H1 (cell line): ENCODE results near the gene PPP1R3F. TPM values are rescaled to one million over a fixed set of nuclear protein-coding genes. Genes with fewer than 3 reads are reported as not detected.

ENCODE experiments used
- CTCF ChIA-PET: fragments of 300-600 bp; sonication (Branson Sonifier 250); formaldehyde crosslinking; loops from one replicate; lab custom pipeline; 2021; ENCODE audit not compliant: partially characterized antibody; lab: Charles Lee
- POLR2A ChIA-PET: fragments of 300-600 bp; sonication (Branson Sonifier 250); formaldehyde crosslinking; loops from one replicate; lab custom pipeline; 2021; ENCODE audit warnings: inconsistent platforms; ENCODE audit not compliant: partially characterized antibody; lab: Charles Lee
- DNase-seq, 2 experiments: peaks; one replicate each; pipeline versions ENCODE4 v3.0.0 to v3.0.0-alpha.2; 2010 to 2022; ENCODE audit warnings: low spot score in 2 of 2, low read depth in 1 of 2, mixed read lengths in 1 of 2
- FAIRE-seq: peaks from 2 replicates; lab custom pipeline; 2011; peaks lifted over from hg19 to GRCh38; lab: Jason Lieb, UNC
- H2AFZ ChIP-seq: 2 replicates; pipeline ENCODE4 v1.8.1; 2012; ENCODE audit warnings: low read length, inconsistent platforms
- H2AK5ac ChIP-seq: 2 replicates; pipeline ENCODE4 v1.6.1; 2013; ENCODE audit warnings: low read depth, low read length
- H2BK120ac ChIP-seq: replicated peaks from 2 replicates; pipeline ENCODE3; 2013; ENCODE audit warnings: low read depth, low read length, inconsistent platforms
- H2BK12ac ChIP-seq: 2 replicates; pipeline ENCODE4 v1.6.1; 2013; ENCODE audit warnings: low read depth, low read length
- H2BK15ac ChIP-seq: 2 replicates; pipeline ENCODE4 v1.6.1; 2013; ENCODE audit warnings: low read length
- H2BK20ac ChIP-seq: 2 replicates; pipeline ENCODE4 v1.6.1; 2013; ENCODE audit warnings: low read length
- H2BK5ac ChIP-seq: 2 replicates; pipeline ENCODE4 v1.6.1; 2013; ENCODE audit warnings: low read depth, low read length
- H3K14ac ChIP-seq: 2 replicates; pipeline ENCODE4 v1.6.1; 2013; ENCODE audit warnings: inconsistent platforms; ENCODE audit not compliant: insufficient read length
- H3K18ac ChIP-seq: 2 replicates; pipeline ENCODE4 v1.6.1; 2013; ENCODE audit warnings: low read length; ENCODE audit errors: extremely low read depth
- H3K23ac ChIP-seq: 2 replicates; pipeline ENCODE4 v1.6.1; 2013; ENCODE audit warnings: inconsistent platforms; ENCODE audit not compliant: insufficient read length
- H3K23me2 ChIP-seq: 2 replicates; pipeline ENCODE4 v1.6.1; 2013; ENCODE audit warnings: low read depth, low read length
- H3K27ac ChIP-seq: 2 replicates; pipeline ENCODE4 v1.6.1; 2011; ENCODE audit warnings: low read depth, low read length, inconsistent platforms
- H3K27me3 ChIP-seq, 4 experiments: replicated peaks in 1 of 4; 1 replicate in 1 of 4; 2 replicates in 3 of 4; pipeline versions ENCODE4 v1.6.1 to v1.8.1; 2011 to 2013; ENCODE audit warnings: low read length in 3 of 4, mild to moderate bottlenecking in 3 of 4, inconsistent platforms in 2 of 4, mixed read lengths in 2 of 4, moderate library complexity in 1 of 4; ENCODE audit not compliant: control insufficient read depth in 3 of 4, insufficient read depth in 3 of 4; ENCODE audit errors: extremely low read depth in 1 of 4
- H3K36me3 ChIP-seq, 4 experiments: 2 replicates each; pipeline versions ENCODE4 v1.6.1 to v1.8.1; 2011 to 2013; ENCODE audit warnings: mild to moderate bottlenecking in 4 of 4, low read length in 3 of 4, moderate library complexity in 2 of 4, control low read depth in 1 of 4, inconsistent platforms in 1 of 4; ENCODE audit not compliant: insufficient read depth in 4 of 4, control insufficient read depth in 2 of 4
- H3K4ac ChIP-seq: replicated peaks from 2 replicates; pipeline ENCODE3; 2013; ENCODE audit warnings: low read length, low read depth, mixed read lengths, inconsistent platforms; ENCODE audit not compliant: insufficient read length
- H3K4me1 ChIP-seq, 4 experiments: replicated peaks in 1 of 4; 1 replicate in 1 of 4; 2 replicates in 3 of 4; pipeline versions ENCODE4 v1.6.1 to v1.8.1; 2011 to 2013; ENCODE audit warnings: low read length in 3 of 4, inconsistent platforms in 2 of 4, mixed read lengths in 1 of 4; ENCODE audit not compliant: insufficient read depth in 4 of 4, control insufficient read depth in 3 of 4
- H3K4me2 ChIP-seq, 2 experiments: 2 replicates each; pipeline versions ENCODE4 v1.6.1 to v1.8.1; 2011 to 2013; ENCODE audit warnings: low read depth in 2 of 2, low read length in 2 of 2, control low read depth in 1 of 2, inconsistent platforms in 1 of 2, mild to moderate bottlenecking in 1 of 2; ENCODE audit not compliant: insufficient read depth in 1 of 2
- H3K4me3 ChIP-seq, 4 experiments: fragments of 200-600, 300-600 bp in 1 of 4; sonication (generic), shearing (Covaris generic), sonication (Bioruptor Twin) in 1 of 4; 2 replicates each; pipeline versions ENCODE4 v1.5.1 to v1.8.1; 2011 to 2016; ENCODE audit warnings: low read length in 4 of 4, low read depth in 3 of 4, control low read depth in 2 of 4, inconsistent platforms in 2 of 4, mild to moderate bottlenecking in 2 of 4, mixed read lengths in 1 of 4, moderate library complexity in 1 of 4; ENCODE audit not compliant: insufficient read depth in 2 of 4; ENCODE audit errors: extremely low read depth in 1 of 4
- H3K56ac ChIP-seq: replicated peaks from 2 replicates; pipeline ENCODE3; 2013; ENCODE audit warnings: low read depth, mild to moderate bottlenecking, mixed read lengths, low read length, inconsistent platforms; ENCODE audit not compliant: insufficient read length
- H3K79me1 ChIP-seq: 2 replicates; pipeline ENCODE4 v1.6.1; 2013; ENCODE audit warnings: low read depth, low read length, control low read depth
- H3K79me2 ChIP-seq, 2 experiments: 2 replicates each; pipeline versions ENCODE4 v1.6.1 to v1.8.1; 2012 to 2013; ENCODE audit warnings: low read length in 2 of 2, mild to moderate bottlenecking in 2 of 2, inconsistent platforms in 1 of 2; ENCODE audit not compliant: insufficient read depth in 2 of 2, control insufficient read depth in 1 of 2
- H3K9ac ChIP-seq, 4 experiments: replicated peaks in 1 of 4; 1 replicate in 1 of 4; 2 replicates in 3 of 4; pipeline versions ENCODE4 v1.6.1 to v1.8.1; 2011 to 2013; ENCODE audit warnings: low read depth in 3 of 4, low read length in 3 of 4, control low read depth in 2 of 4, mild to moderate bottlenecking in 2 of 4, moderate library complexity in 2 of 4, inconsistent platforms in 1 of 4; ENCODE audit errors: extremely low read depth in 1 of 4
- H3K9me3 ChIP-seq, 2 experiments: 2 replicates each; pipeline versions ENCODE4 v1.6.1 to v1.8.1; 2012 to 2013; ENCODE audit warnings: mild to moderate bottlenecking in 2 of 2, moderate library complexity in 2 of 2, control low read depth in 1 of 2, inconsistent platforms in 1 of 2, low read depth in 1 of 2, low read length in 1 of 2, mixed read lengths in 1 of 2; ENCODE audit not compliant: insufficient read depth in 2 of 2
- H4K20me1 ChIP-seq, 2 experiments: replicated peaks in 1 of 2; 2 replicates each; pipeline versions ENCODE3 to v1.8.1; 2011 to 2013; ENCODE audit warnings: inconsistent platforms in 2 of 2, low read length in 2 of 2, mild to moderate bottlenecking in 1 of 2; ENCODE audit not compliant: insufficient read depth in 2 of 2, control insufficient read depth in 1 of 2
- H4K5ac ChIP-seq: 2 replicates; pipeline ENCODE4 v1.6.1; 2013; ENCODE audit warnings: low read length, low read depth, mixed read lengths, inconsistent platforms; ENCODE audit not compliant: insufficient read length
- H4K8ac ChIP-seq: 2 replicates; pipeline ENCODE4 v1.8.0; 2013; ENCODE audit warnings: mild to moderate bottlenecking, moderate library complexity, low read length, inconsistent platforms; ENCODE audit not compliant: insufficient read depth; ENCODE audit errors: extremely low read depth
- H4K91ac ChIP-seq: replicated peaks from 2 replicates; pipeline ENCODE3; 2013; ENCODE audit warnings: low read length, mixed read lengths, inconsistent platforms; ENCODE audit not compliant: insufficient read length
- BCL11A ChIP-seq, 2 experiments: IDR thresholded peaks; one replicate each; pipeline ENCODE4 v1.6.1; 2011; ENCODE audit warnings: low read depth in 2 of 2, low read length in 2 of 2, mild to moderate bottlenecking in 2 of 2
- EGR1 ChIP-seq: IDR thresholded peaks from 2 replicates; pipeline ENCODE4 v1.6.1; 2011; ENCODE audit warnings: low read depth, low read length, borderline replicate concordance
- KDM1A ChIP-seq: fragments of 200-600, 300-600 bp; sonication (generic); IDR thresholded peaks from 2 replicates; pipeline ENCODE4 v1.7.1; 2016; ENCODE audit warnings: mild to moderate bottlenecking, low read length, borderline replicate concordance
- NANOG ChIP-seq: IDR thresholded peaks from 2 replicates; pipeline ENCODE4 v1.6.1; 2011; ENCODE audit warnings: low read length, low read depth, mild to moderate bottlenecking, inconsistent platforms; ENCODE audit not compliant: insufficient read depth, poor library complexity, severe bottlenecking
- WGBS, 2 experiments: shearing (Covaris generic) in 1 of 2; methylation state at CpG; one replicate each; pipeline versions ENCODE4 v1.1.6 to v1.1.7; 2013 to 2015; ENCODE audit warnings: low lambda C conversion rate in 2 of 2, mixed read lengths in 2 of 2, inconsistent platforms in 1 of 2, low coverage in 1 of 2, missing lambda C conversion rate in 1 of 2; ENCODE audit not compliant: insufficient replicate concordance in 2 of 2, insufficient coverage in 1 of 2, insufficient read length in 1 of 2; ENCODE audit errors: extremely low coverage in 1 of 2, missing lambda C conversion rate in 1 of 2; 5-methylcytosine and 5-hydroxymethylcytosine counted together
- polyA plus RNA-seq, 7 experiments: library from polyadenylated mRNA; depleted of rRNA in 3 of 7; stranded (reverse) in 5 of 7; unstranded in 2 of 7; fragments of >200 nt in 5 of 7; fragments of 200-250 nt in 2 of 7; gene quantifications; 1 replicate in 5 of 7; 2 replicates in 1 of 7; 4 replicates in 1 of 7; pipeline versions ENCODE4 v1.2.1 to v1.2.3, GENCODE V29; 2011 to 2013; ENCODE audit warnings: missing spikeins in 2 of 7, mixed read lengths in 2 of 7
- total RNA-seq: library from RNA; stranded (reverse); fragmentation: NEBNext Ultra II Directional; extraction: Animal tissue kit (Norgen Biotek cat#: 25700); gene quantifications from 2 replicates; pipeline ENCODE4 v1.2.1, GENCODE V29; 2021

Gene PPP1R3F
- total and polyA plus RNA-seq, 2 of the 8 experiments (the other 6 are each of a cell fraction or from before 2014, with no cell fraction given): 5.1 to 6.8 TPM

- CTCF ChIA-PET: no interaction called here
- WGBS, 2 experiments: 92% methylated on average over 1 of the region's 1 CpG; no CpG with 5 or more reads in 1 of the 2 experiments
- Histone ChIP-seq H3K56ac (no peak overlapping the region), H3K18ac (no peak overlapping the region), H3K9ac (no peak overlapping the region), H3K4me3 (no peak overlapping the region), H2BK12ac (no peak overlapping the region), H4K5ac (no peak overlapping the region), H3K4me2 (no peak overlapping the region), H2BK5ac (no peak overlapping the region), H3K4ac (no peak overlapping the region), H2AK5ac (no peak overlapping the region), H4K20me1 (no peaks in the 10 kb centered on the region), H3K23me2 (no peaks in the 10 kb centered on the region), H3K23ac (no peak overlapping the region), H2BK15ac (no peak overlapping the region), H3K27ac (no peak overlapping the region), H2BK120ac (no peak overlapping the region), H4K8ac (no peak overlapping the region), H2AFZ (no peak overlapping the region), H3K27me3 (no peaks in the 10 kb centered on the region), H3K4me1 (no peaks in the 10 kb centered on the region), H3K79me2 (no peaks in the 10 kb centered on the region), H3K9me3 (no peaks in the 10 kb centered on the region), H4K91ac (no peak overlapping the region), H3K79me1 (no peaks in the 10 kb centered on the region), H2BK20ac (no peak overlapping the region), H3K36me3 (no peaks in the 10 kb centered on the region), H3K14ac (no peak overlapping the region)
- TF ChIP-seq KDM1A (no peak), NANOG (no peak), EGR1 (no peak), BCL11A (IDR thresholded peaks at IDR 0.05; ENCODE audit: low read depth in 2 of 2, low read length in 2 of 2) (no peak)
- POLR2A ChIA-PET: no interaction called here
- DNase-seq (no peak), FAIRE-seq (no peak)
These were observed 31.1 kb downstream of the PPP1R3F start for GRCh38 chrX:49300703-49301102.
